ENCODE measurements around the gene PDHA1. TPM values are rescaled to one million over a fixed set of nuclear protein-coding genes. Genes with fewer than 3 reads are reported as not detected.

PDHA1 gene
- total and polyA plus RNA-seq, 9 of the 15 experiments (the other 6 are each of a cell fraction or from before 2014, with no cell fraction given) = 352 to 882 (median 446) TPM

GRCh38 chrX:19382555-19383145 is 38.9 kb downstream of the PDHA1 start (continued):
- TF ChIP-seq REST (IDR thresholded peaks at IDR 0.05; ENCODE audit: borderline replicate concordance) (peak; percentile 44), REST (CRISPR knock-in tag; IDR thresholded peaks at IDR 0.05; ENCODE audit: low read depth) (no peak), NRF1 (conservative IDR thresholded peaks at IDR 0.05 in 1 of 2, IDR thresholded peaks at IDR 0.05 in 1 of 2) (no peak), CTCF (IDR thresholded peaks at IDR 0.05 in 2 of 3, conservative IDR thresholded peaks at IDR 0.05 in 1 of 3; ENCODE audit: insufficient read depth in 2 of 3, low read depth in 1 of 3, low read length in 3 of 3) (peak; percentile 63 to 75 (median 67)), CTBP1 (IDR thresholded peaks at IDR 0.05; ENCODE audit: borderline replicate concordance) (0 out of 2 replicates have a peak, but pooled peaks have one; percentile 19)

Data from K562 (cell line).